Trophoblast cell (in vitro differentiated cells and primary cell): ENCODE measurements around the gene IGSF8.

Experiments
- DNase-seq, 2 donors: peaks; one replicate each; pipeline ENCODE4 v3.0.0-alpha.2; 2016
- H2AFZ ChIP-seq: 2 replicates; pipeline ENCODE4 v1.6.1; 2013; ENCODE audit warnings: low read length, moderate library complexity, mild to moderate bottlenecking; ENCODE audit not compliant: insufficient read depth, poor library complexity
- H2AK5ac ChIP-seq: 2 replicates; pipeline ENCODE4 v1.6.1; 2013; ENCODE audit warnings: mild to moderate bottlenecking, low read length
- H2BK120ac ChIP-seq: 2 replicates; pipeline ENCODE4 v1.6.1; 2013; ENCODE audit warnings: low read length, mild to moderate bottlenecking, moderate library complexity; ENCODE audit not compliant: insufficient read depth, poor library complexity
- H2BK12ac ChIP-seq: 2 replicates; pipeline ENCODE4 v1.6.1; 2013; ENCODE audit warnings: mild to moderate bottlenecking, low read length, moderate library complexity
- H2BK5ac ChIP-seq: 2 replicates; pipeline ENCODE4 v1.6.1; 2013; ENCODE audit warnings: low read length, low read depth, moderate library complexity, mild to moderate bottlenecking; ENCODE audit not compliant: poor library complexity
- H3K14ac ChIP-seq: 2 replicates; pipeline ENCODE4 v1.6.1; 2013; ENCODE audit warnings: mild to moderate bottlenecking, low read length
- H3K18ac ChIP-seq: 2 replicates; pipeline ENCODE4 v1.6.1; 2013; ENCODE audit warnings: mild to moderate bottlenecking, low read length
- H3K23ac ChIP-seq: 2 replicates; pipeline ENCODE4 v1.6.1; 2013; ENCODE audit warnings: low read length
- H3K27ac ChIP-seq: 2 replicates; pipeline ENCODE4 v1.5.1; 2013; ENCODE audit warnings: low read depth, mild to moderate bottlenecking, inconsistent platforms, low read length, moderate library complexity
- H3K27me3 ChIP-seq: 2 replicates; pipeline ENCODE4 v1.6.1; 2013; ENCODE audit warnings: inconsistent platforms, mild to moderate bottlenecking, low read length, moderate library complexity; ENCODE audit not compliant: insufficient read depth
- H3K36me3 ChIP-seq, 2 experiments: 1 replicate in 1 of 2; 2 replicates in 1 of 2; pipeline ENCODE4 v1.6.1; 2013; ENCODE audit warnings: low read length in 2 of 2, mild to moderate bottlenecking in 2 of 2, moderate library complexity in 1 of 2; ENCODE audit not compliant: insufficient read depth in 2 of 2, control insufficient read depth in 1 of 2
- H3K4ac ChIP-seq: 2 replicates; pipeline ENCODE4 v1.6.1; 2013; ENCODE audit warnings: low read depth, mild to moderate bottlenecking, low read length, moderate library complexity
- H3K4me1 ChIP-seq, 2 experiments: 1 replicate in 1 of 2; 2 replicates in 1 of 2; pipeline ENCODE4 v1.6.1; 2013; ENCODE audit warnings: low read length in 2 of 2, mild to moderate bottlenecking in 2 of 2, moderate library complexity in 1 of 2; ENCODE audit not compliant: insufficient read depth in 2 of 2, control insufficient read depth in 1 of 2
- H3K4me2 ChIP-seq: 2 replicates; pipeline ENCODE4 v1.6.1; 2013; ENCODE audit warnings: inconsistent platforms, mild to moderate bottlenecking, low read length, moderate library complexity
- H3K4me3 ChIP-seq: 2 replicates; pipeline ENCODE4 v1.5.1; 2013; ENCODE audit warnings: mild to moderate bottlenecking, low read depth, low read length, inconsistent platforms
- H3K79me1 ChIP-seq: one replicate; pipeline ENCODE4 v1.6.1; 2013; ENCODE audit warnings: low read length
- H3K79me2 ChIP-seq: 2 replicates; pipeline ENCODE4 v1.6.1; 2013; ENCODE audit warnings: low read length, mild to moderate bottlenecking; ENCODE audit not compliant: control insufficient read depth, insufficient read depth, poor library complexity
- H3K9ac ChIP-seq: 2 replicates; pipeline ENCODE4 v1.6.1; 2013; ENCODE audit warnings: mild to moderate bottlenecking, low read length
- H3K9me3 ChIP-seq: 2 replicates; pipeline ENCODE4 v1.6.1; 2013; ENCODE audit warnings: low read depth, mild to moderate bottlenecking, control low read depth, inconsistent platforms, low read length; ENCODE audit not compliant: insufficient read depth
- H4K12ac ChIP-seq: 2 replicates; pipeline ENCODE4 v1.6.1; 2013; ENCODE audit warnings: low read depth, mild to moderate bottlenecking, low read length, moderate library complexity
- H4K8ac ChIP-seq: 2 replicates; pipeline ENCODE4 v1.6.1; 2013; ENCODE audit warnings: low read depth, mild to moderate bottlenecking, low read length, moderate library complexity
- H4K91ac ChIP-seq: one replicate; pipeline ENCODE4 v1.6.1; 2013; ENCODE audit warnings: low read depth, mild to moderate bottlenecking, low read length, moderate library complexity
- WGBS: extraction: QIAGEN DNeasy Blood & Tissue Kit; methylation state at CpG from one replicate; pipeline ENCODE4 v1.1.7; 2013; ENCODE audit warnings: missing lambda C conversion rate; ENCODE audit not compliant: insufficient read length, insufficient coverage; ENCODE audit errors: extremely low coverage; 5-methylcytosine and 5-hydroxymethylcytosine counted together

Gene IGSF8

DNA sequence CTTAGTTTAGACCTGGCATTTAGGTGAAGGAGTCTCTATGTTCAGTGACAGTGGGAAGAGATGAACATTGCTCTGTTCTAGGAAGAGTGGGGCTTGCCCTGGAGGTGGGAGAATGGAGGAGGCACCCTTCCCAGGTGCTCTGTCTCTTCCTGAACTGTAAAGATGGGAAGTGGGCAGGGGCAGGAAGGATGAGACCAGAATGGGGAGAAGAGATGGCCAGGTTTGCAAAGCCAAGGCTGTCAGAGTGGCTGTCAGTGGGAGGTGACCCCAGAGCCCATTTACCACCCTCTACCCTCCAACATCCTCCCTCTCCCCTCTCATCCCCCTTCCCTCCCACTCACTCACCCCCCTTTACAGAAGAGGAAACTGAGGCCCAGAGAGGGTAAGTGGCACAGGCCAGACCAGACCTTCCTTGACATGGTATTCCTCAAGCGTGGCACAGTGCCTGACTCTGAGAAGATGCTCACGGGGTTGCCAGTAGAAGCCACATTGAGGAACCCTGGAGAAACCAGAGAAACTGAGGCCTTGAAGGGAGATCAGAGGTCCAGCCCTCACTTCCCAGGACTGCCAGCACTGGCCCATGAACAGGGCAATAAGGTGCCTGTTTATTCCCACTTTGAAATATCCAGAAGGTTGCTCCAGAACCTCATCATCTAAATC, 1.4 kb upstream of the IGSF8 start:
- H3K4ac ChIP-seq: no peak overlapping the region
- H3K23ac ChIP-seq: no peak overlapping the region
- H3K36me3 ChIP-seq: no peaks in the 10 kb centered on the region
- H3K27me3 ChIP-seq: no peaks in the 10 kb centered on the region
- no peak overlapping the region for H3K14ac ChIP-seq
- peaks cover 2% of the 10 kb centered on the region for H3K9me3 ChIP-seq
- peaks cover 2% of the 10 kb centered on the region for H3K79me1 ChIP-seq
- no peak for DNase-seq
- no peak overlapping the region for H2AK5ac ChIP-seq
- no peak overlapping the region for H3K9ac ChIP-seq
- no peak overlapping the region for H4K91ac ChIP-seq
- no peak overlapping the region for H2BK5ac ChIP-seq
- no peak overlapping the region for H3K27ac ChIP-seq
- no peak overlapping the region for H3K4me2 ChIP-seq
- H2BK12ac ChIP-seq: no peak overlapping the region
- peaks cover 18 to 20% of the 10 kb centered on the region in 2 experiments for H3K4me1 ChIP-seq
- H2AFZ ChIP-seq: no peak overlapping the region
- no peak overlapping the region for H3K4me3 ChIP-seq
- H3K18ac ChIP-seq: no peak overlapping the region
- H3K79me2 ChIP-seq: no peaks in the 10 kb centered on the region
- no peak overlapping the region for H4K12ac ChIP-seq
- H2BK120ac ChIP-seq: no peak overlapping the region
- no peak overlapping the region for H4K8ac ChIP-seq
- no CpG with 5 or more reads among the region's 2 CpGs for WGBS

DNA sequence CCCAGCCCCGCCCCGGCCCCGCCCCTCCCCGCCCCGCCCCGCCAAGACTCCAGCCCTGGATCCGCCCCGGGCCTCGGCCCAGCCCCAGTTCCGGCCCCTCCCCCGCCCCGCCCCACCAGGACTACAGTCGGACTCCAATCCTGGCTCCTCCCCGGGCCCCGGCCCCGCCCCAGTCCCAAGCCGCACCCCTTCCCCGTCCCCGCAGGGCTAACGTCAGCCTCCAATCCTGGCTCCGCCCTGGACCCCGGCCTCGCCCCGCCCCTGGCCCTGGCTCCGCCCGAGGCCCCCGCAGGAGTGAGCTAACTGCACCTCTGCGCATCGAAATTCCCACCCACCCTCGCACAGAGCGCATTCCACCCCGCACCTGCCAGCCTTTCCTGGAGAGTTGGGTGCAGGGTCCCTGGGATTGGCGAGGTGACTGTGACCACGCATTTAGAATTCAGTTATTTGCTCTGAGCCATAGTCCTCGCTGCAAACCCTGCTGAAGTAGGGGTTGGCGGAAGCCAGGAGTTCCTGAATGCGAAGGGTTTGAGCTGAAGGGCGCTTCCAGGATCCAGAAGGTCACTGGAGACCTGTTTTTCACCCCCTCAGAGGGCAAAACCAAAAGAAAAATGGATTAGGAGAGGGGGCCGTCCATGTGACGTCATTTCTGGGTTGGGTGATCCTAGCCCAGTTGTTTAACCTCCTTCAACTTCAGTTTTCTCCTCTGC, 588 bp upstream of the IGSF8 start:
- Histone ChIP-seq H4K12ac (no peak overlapping the region), H3K4me2 (peak overlapping the region; percentile 94), H3K4me3 (peak overlapping the region; percentile 63), H3K4me1 (peaks cover 18 to 20% of the 10 kb centered on the region in 2 experiments), H3K36me3 (no peaks in the 10 kb centered on the region), H3K4ac (no peak overlapping the region), H2BK5ac (no peak overlapping the region), H4K91ac (no peak overlapping the region), H3K79me1 (peaks cover 2% of the 10 kb centered on the region), H3K18ac (no peak overlapping the region), H3K14ac (no peak overlapping the region), H3K9me3 (peaks cover 2% of the 10 kb centered on the region), H2BK120ac (no peak overlapping the region), H3K9ac (no peak overlapping the region), H3K27me3 (no peaks in the 10 kb centered on the region), H4K8ac (no peak overlapping the region), H2BK12ac (no peak overlapping the region), H3K79me2 (no peaks in the 10 kb centered on the region), H3K23ac (no peak overlapping the region), H3K27ac (no peak overlapping the region), H2AK5ac (no peak overlapping the region), H2AFZ (peak overlapping the region; percentile 71)
- no CpG with 5 or more reads among the region's 40 CpGs for WGBS
- peak; percentile 92 to 95 for DNase-seq

DNA sequence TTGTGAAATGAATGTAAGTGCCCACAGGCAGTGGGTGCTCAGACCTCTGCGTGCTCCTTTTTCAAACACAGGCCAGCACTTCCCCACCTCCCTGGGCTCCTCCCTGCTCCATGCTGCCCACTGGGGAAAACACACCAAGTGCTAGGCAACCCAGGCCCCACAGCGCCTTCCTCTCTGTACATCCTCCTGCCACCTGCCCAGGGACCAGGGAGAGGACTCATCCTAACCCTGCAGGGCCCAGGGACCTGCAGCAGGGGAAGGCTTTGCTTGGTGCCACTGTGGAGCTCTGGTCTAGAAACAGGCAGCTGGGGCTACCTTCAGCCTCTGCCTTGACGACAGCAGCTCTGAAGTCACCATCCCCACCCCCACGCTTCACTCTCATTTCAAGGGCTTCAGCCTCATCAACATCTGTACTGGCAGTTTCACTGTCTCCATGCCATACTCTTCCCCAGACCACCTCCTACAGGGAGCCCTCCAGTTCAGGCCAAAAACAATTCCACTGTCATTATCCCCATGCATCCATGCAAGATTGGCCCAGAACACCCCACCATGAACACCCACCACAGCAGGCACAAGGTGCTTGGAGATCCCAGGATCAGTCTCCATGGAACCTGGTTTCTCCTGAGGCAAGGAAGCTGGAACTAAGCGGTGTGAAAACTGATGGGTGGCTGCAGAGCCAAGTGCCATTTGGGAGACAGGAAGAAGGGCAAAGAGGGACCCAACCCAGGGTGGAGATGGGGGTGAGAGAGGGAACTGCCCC, 1.1 kb downstream of the IGSF8 start:
- Histone ChIP-seq H3K4me2 (peak overlapping the region; percentile 96), H3K4me1 (peaks cover 18 to 20% of the 10 kb centered on the region in 2 experiments), H4K8ac (no peak overlapping the region), H3K36me3 (peaks cover 0 to 2% of the 10 kb centered on the region in 2 experiments), H4K12ac (no peak overlapping the region), H3K4ac (no peak overlapping the region), H3K79me1 (peaks cover 2% of the 10 kb centered on the region), H3K9me3 (peaks cover 2% of the 10 kb centered on the region), H2BK5ac (no peak overlapping the region), H3K9ac (no peak overlapping the region), H2AK5ac (no peak overlapping the region), H3K4me3 (no peak overlapping the region), H3K27ac (no peak overlapping the region), H3K23ac (no peak overlapping the region), H3K79me2 (no peaks in the 10 kb centered on the region), H2BK12ac (no peak overlapping the region), H4K91ac (no peak overlapping the region), H3K14ac (no peak overlapping the region), H3K27me3 (no peaks in the 10 kb centered on the region), H2AFZ (no peak overlapping the region), H3K18ac (no peak overlapping the region), H2BK120ac (no peak overlapping the region)
- no CpG with 5 or more reads among the region's 5 CpGs for WGBS
- DNase-seq: peak in 1 of 2 donors; percentile 19

DNA sequence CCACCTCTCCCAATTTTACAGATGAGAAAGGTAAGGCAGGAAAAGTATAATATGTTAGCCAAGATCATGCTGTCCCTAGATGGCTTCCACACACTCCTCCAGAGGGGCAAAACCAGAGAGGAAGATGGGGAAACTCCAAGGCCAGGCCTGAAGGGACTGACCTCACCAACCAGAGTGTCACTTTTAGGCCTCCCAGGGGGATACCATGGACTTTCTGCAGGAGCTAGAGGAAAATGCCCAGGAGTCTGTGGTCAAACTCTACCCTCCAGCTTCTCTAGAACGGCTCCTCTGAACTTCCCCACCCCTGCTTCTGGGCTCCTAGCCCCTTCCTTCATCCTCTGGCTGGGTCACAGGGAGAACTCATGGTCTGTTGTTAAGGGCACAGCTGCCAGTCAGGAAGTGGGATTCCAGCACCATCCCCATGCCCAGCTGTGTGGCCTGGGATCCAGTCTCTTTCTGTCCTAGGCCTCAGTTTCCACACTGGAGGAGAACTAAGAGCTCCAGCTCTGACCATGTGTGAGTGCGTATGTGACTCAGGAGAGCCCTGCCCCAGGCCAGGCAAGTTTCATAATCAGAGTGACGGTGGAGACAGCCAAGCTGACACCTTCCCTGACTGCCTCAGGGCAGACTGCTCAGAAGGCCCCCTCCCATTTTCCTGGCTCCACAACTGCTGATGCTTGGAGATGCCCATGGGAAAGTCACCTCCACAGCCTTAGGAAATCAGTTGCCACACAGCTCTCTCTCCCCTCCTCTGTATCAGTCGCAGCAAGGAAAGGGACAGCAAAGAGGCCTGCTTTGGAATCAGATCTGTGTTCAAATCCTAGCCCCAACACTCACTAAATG, 1.9 kb downstream of the IGSF8 start:
- Histone ChIP-seq H3K18ac (no peak overlapping the region), H3K79me1 (peaks cover 2% of the 10 kb centered on the region), H3K14ac (no peak overlapping the region), H2BK5ac (no peak overlapping the region), H3K4ac (no peak overlapping the region), H3K36me3 (peaks cover 0 to 5% of the 10 kb centered on the region in 2 experiments), H3K27ac (no peak overlapping the region), H2AFZ (no peak overlapping the region), H3K23ac (no peak overlapping the region), H4K91ac (no peak overlapping the region), H2BK12ac (no peak overlapping the region), H4K8ac (no peak overlapping the region), H3K4me1 (peaks cover 18 to 20% of the 10 kb centered on the region in 2 experiments), H3K79me2 (no peaks in the 10 kb centered on the region), H3K9ac (no peak overlapping the region), H2AK5ac (no peak overlapping the region), H3K4me3 (no peak overlapping the region), H3K4me2 (no peak overlapping the region), H2BK120ac (no peak overlapping the region), H4K12ac (no peak overlapping the region), H3K9me3 (peaks cover 5% of the 10 kb centered on the region), H3K27me3 (no peaks in the 10 kb centered on the region)
- DNase-seq: peak; percentile 98 to 99
- WGBS: no CpG with 5 or more reads among the region's 4 CpGs
